IPS-15b (cell line): ENCODE measurements around the gene CXCL9.
"Not testable (repeated sequence)": the region's sequence is repeated elsewhere in the genome, so short reads cannot be mapped to it uniquely, and the experiment has no call there.

ENCODE experiments used
- H3K27me3 ChIP-seq: one replicate; pipeline ENCODE4 v1.6.1; 2013; ENCODE audit warnings: low read length; ENCODE audit not compliant: control insufficient read depth, insufficient read depth
- H3K36me3 ChIP-seq: one replicate; pipeline ENCODE4 v1.6.1; 2013; ENCODE audit warnings: low read length; ENCODE audit not compliant: control insufficient read depth, insufficient read depth
- H3K4me1 ChIP-seq: one replicate; pipeline ENCODE4 v1.6.1; 2013; ENCODE audit warnings: mild to moderate bottlenecking, low read length; ENCODE audit not compliant: control insufficient read depth, insufficient read depth
- H3K4me3 ChIP-seq: one replicate; pipeline ENCODE4 v1.5.1; 2013; ENCODE audit warnings: low read depth, low read length
- H3K9ac ChIP-seq: one replicate; pipeline ENCODE4 v1.6.1; 2013; ENCODE audit warnings: low read depth, mild to moderate bottlenecking, low read length
- H3K9me3 ChIP-seq: one replicate; pipeline ENCODE4 v1.6.1; 2013; ENCODE audit warnings: mild to moderate bottlenecking, low read length; ENCODE audit not compliant: control insufficient read depth, insufficient read depth

The CXCL9 gene

GRCh38 chr4:75992462-75992861 lies 14.8 kb downstream of the CXCL9 start:
- no peak overlapping the region for H3K9ac ChIP-seq
- no peak overlapping the region for H3K4me3 ChIP-seq
- H3K9me3 ChIP-seq, result no peaks in the 10 kb centered on the region
- no peaks in the 10 kb centered on the region for H3K36me3 ChIP-seq
- no peaks in the 10 kb centered on the region for H3K4me1 ChIP-seq
- H3K27me3 ChIP-seq, result peaks cover 4% of the 10 kb centered on the region

DNA sequence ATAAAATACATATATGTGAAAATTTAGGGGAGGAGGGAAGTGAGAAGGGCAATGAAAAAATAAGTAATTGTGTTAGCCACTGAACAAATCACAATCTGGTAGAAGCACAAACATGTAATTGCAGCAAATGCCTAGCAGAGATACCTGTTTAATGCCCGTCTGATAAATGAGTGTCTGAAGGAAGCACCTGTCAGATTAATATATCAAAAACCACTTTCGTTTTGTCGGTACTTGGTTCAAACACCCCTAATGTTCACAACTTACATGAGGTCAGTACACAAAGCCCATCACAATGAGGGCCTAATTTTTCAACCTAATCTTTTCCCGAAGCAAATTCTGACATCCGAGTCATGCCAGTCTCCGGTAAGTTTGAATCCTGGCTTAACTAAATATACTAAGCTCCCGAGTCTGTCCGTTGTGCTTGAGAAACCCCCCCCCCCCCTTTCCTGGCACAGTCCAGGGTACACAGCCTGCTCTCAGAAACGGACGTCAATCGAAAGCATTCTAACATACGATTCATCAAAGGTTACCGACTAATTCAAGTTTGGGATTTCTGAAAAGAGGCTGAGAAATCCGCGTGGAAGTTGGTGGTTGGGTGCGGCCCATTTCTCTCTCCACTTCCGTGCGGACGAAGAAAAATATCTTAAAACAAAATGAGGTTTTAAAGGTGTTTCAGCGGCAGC lies 17.3 kb downstream of the CXCL9 start:
- Histone ChIP-seq H3K9me3 (no peaks in the 10 kb centered on the region), H3K36me3 (peaks cover 2% of the 10 kb centered on the region), H3K9ac (peak overlapping the region; percentile 63), H3K4me3 (peak overlapping the region; percentile 88), H3K4me1 (no peaks in the 10 kb centered on the region), H3K27me3 (peaks cover 4% of the 10 kb centered on the region)

- Histone ChIP-seq H3K4me1 (no peaks in the 10 kb centered on the region), H3K9me3 (no peaks in the 10 kb centered on the region), H3K27me3 (no peaks in the 10 kb centered on the region), H3K9ac (no peak overlapping the region), H3K4me3 (no peak overlapping the region), H3K36me3 (peaks cover 9% of the 10 kb centered on the region)
Measured at GRCh38 chr4:75985116-75985515, 22.2 kb downstream of the CXCL9 start.

- no peaks in the 10 kb centered on the region for H3K27me3 ChIP-seq
- peaks cover 22% of the 10 kb centered on the region for H3K36me3 ChIP-seq
- no peaks in the 10 kb centered on the region for H3K4me1 ChIP-seq
- H3K9ac ChIP-seq, result no peak overlapping the region
- H3K9me3 ChIP-seq, result no peaks in the 10 kb centered on the region
- H3K4me3 ChIP-seq, result no peak overlapping the region
Measured at GRCh38 chr4:75980576-75980975, 26.7 kb downstream of the CXCL9 start.

DNA sequence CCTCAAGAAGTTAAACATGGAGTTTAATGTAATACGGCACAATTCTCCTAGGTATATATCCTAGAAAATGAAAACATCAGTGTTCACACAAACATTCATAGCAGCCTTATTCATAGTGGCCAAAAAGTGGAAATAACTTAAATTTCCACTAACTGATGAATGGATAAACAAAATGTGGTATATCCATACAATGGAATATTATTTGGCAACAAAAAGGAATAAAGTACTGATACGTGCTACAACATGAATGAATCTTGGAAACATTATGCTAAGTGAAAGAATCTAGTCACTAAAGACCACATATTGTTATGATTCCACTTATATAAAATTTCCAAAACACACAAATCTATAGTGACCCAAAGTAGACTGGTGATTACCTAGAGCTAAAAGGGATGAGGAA lies 31.1 kb downstream of the CXCL9 start:
- Histone ChIP-seq H3K9me3 (no peaks in the 10 kb centered on the region), H3K36me3 (peaks cover 23% of the 10 kb centered on the region), H3K27me3 (no peaks in the 10 kb centered on the region), H3K4me1 (no peaks in the 10 kb centered on the region), H3K4me3 (no peak overlapping the region), H3K9ac (no peak overlapping the region)

DNA sequence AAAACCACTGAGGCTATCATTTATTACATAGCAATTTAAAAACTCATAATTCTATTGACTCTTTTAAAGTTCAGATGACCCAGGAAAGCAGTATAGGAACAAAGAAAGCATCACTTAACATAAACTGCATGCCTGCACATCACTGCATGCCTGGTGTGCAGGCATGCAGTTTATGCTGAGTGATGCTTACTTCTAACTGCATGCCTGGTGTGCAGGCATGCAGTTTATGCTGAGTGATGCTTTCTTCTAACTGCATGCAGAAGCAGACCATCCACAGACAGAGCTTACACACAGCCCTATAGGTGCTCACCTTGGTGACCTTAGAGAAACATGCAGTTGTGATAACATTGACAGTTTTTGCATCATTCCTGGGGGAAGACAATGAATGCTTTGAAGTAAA lies 33.5 kb downstream of the CXCL9 start:
- H3K27me3 ChIP-seq, result no peaks in the 10 kb centered on the region
- H3K36me3 ChIP-seq, result peaks cover 26% of the 10 kb centered on the region
- no peaks in the 10 kb centered on the region for H3K4me1 ChIP-seq
- no peaks in the 10 kb centered on the region for H3K9me3 ChIP-seq
- H3K9ac ChIP-seq, result no peak overlapping the region
- H3K4me3 ChIP-seq, result no peak overlapping the region

DNA sequence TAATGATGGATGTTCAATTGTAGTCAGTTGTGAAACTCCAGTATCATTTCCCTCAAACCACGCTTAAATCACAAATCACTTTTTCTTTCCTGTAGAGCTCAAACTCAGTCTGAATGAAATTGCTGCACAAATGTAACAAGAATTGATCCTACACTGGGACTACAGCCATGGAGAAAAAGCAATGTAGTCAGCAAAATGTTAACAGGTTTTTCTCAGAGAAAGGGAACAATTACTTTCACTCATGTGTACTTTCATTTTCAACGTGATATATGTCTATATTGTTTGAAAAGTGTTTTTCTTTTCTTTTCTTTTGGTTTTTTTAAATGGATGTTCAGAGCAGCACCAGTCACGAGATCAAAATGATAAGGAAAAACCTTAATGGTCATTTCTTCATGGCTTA lies 39.2 kb downstream of the CXCL9 start:
- H3K36me3 ChIP-seq, result peaks cover 47% of the 10 kb centered on the region
- H3K4me3 ChIP-seq, result no peak overlapping the region
- no peaks in the 10 kb centered on the region for H3K27me3 ChIP-seq
- H3K9ac ChIP-seq, result no peak overlapping the region
- H3K9me3 ChIP-seq, result no peaks in the 10 kb centered on the region
- no peaks in the 10 kb centered on the region for H3K4me1 ChIP-seq

- Histone ChIP-seq H3K4me3 (no peak overlapping the region), H3K27me3 (no peaks in the 10 kb centered on the region), H3K36me3 (peaks cover 67% of the 10 kb centered on the region), H3K4me1 (no peaks in the 10 kb centered on the region), H3K9me3 (no peaks in the 10 kb centered on the region), H3K9ac (no peak overlapping the region)
Measured at GRCh38 chr4:75963558-75963957, 43.8 kb downstream of the CXCL9 start.

DNA sequence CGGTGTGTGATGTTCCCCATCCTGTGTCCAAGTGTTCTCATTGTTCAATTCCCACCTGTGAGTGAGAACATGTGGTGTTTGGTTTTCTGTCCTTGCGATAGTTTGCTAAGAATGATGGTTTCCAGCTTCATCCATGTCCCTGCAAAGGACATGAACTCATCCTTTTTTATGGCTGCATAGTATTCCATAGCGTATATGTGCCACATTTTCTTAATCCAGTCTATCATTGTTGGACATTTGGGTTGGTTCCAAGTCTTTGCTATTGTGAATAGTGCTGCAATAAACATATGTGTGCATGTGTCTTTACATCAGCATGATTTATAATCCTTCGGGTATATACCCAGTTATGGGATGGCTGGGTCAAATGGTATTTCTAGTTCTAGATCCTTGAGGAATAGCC lies 45.2 kb downstream of the CXCL9 start:
- H3K27me3 ChIP-seq, H3K4me1 ChIP-seq, H3K9ac ChIP-seq, H3K9me3 ChIP-seq, H3K4me3 ChIP-seq: not testable (repeated sequence)
- peaks cover 66% of the 10 kb centered on the region for H3K36me3 ChIP-seq

- not testable (repeated sequence) for H3K4me3 ChIP-seq, H3K9me3 ChIP-seq, H3K4me1 ChIP-seq, H3K9ac ChIP-seq, H3K27me3 ChIP-seq
- H3K36me3 ChIP-seq, result peaks cover 62% of the 10 kb centered on the region
Measured at GRCh38 chr4:75958546-75958945, 48.8 kb downstream of the CXCL9 start.

DNA sequence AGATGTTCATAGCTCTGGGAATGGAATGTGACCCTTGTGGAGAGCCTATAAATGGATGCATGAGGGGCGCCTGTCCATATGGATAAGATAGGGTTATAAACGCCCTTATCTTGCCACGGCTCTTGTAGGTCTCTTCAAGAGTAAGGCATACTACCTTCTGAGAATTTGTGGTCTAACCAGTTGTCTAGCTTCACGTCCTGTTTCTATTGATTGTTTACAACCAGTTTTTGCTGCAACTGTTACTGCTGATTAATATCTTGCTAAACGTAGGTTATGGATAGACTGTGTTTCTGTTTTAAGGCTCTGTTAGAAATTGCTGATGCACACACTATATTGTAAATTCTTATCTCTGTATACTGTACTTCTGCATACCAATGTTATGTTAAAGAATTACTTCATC lies 52.5 kb downstream of the CXCL9 start:
- H3K36me3 ChIP-seq, result peaks cover 49% of the 10 kb centered on the region
- not testable (repeated sequence) for H3K4me3 ChIP-seq, H3K4me1 ChIP-seq, H3K27me3 ChIP-seq, H3K9me3 ChIP-seq, H3K9ac ChIP-seq

- no peak overlapping the region for H3K4me3 ChIP-seq
- H3K9me3 ChIP-seq, result no peaks in the 10 kb centered on the region
- H3K27me3 ChIP-seq, result no peaks in the 10 kb centered on the region
- H3K36me3 ChIP-seq, result peaks cover 41% of the 10 kb centered on the region
- H3K4me1 ChIP-seq, result no peaks in the 10 kb centered on the region
- no peak overlapping the region for H3K9ac ChIP-seq
Measured at GRCh38 chr4:75953509-75953908, 53.8 kb downstream of the CXCL9 start.
